ENCODE data around the gene CD2BP2. TPM values are rescaled to one million over a fixed set of nuclear protein-coding genes. Genes with fewer than 3 reads are reported as not detected.

Gene CD2BP2
- total RNA-seq, 6 donors from 2014 or later = 24.2 to 63.7 (median 38.8) TPM

- Histone ChIP-seq H3K36me3 (no peaks in the 10 kb centered on the region), H3K27me3 (no peaks in the 10 kb centered on the region), H3K4me1 (peaks cover 13 to 19% (median 17%) of the 10 kb centered on the region in 4 donors), H3K9me3 (no peaks in the 10 kb centered on the region), H3K4me3 (peak overlapping the region in 1 of 4 donors; percentile 33), H3K27ac (peak overlapping the region in 2 of 4 donors; percentile 49 to 57)
- TF ChIP-seq EP300 (IDR thresholded peaks at IDR 0.05) (no peak), POLR2AphosphoS5 (IDR thresholded peaks at IDR 0.05) (no peak), POLR2A (IDR thresholded peaks at IDR 0.05) (no peak)
- TF ChIP-seq, protein P1, sequence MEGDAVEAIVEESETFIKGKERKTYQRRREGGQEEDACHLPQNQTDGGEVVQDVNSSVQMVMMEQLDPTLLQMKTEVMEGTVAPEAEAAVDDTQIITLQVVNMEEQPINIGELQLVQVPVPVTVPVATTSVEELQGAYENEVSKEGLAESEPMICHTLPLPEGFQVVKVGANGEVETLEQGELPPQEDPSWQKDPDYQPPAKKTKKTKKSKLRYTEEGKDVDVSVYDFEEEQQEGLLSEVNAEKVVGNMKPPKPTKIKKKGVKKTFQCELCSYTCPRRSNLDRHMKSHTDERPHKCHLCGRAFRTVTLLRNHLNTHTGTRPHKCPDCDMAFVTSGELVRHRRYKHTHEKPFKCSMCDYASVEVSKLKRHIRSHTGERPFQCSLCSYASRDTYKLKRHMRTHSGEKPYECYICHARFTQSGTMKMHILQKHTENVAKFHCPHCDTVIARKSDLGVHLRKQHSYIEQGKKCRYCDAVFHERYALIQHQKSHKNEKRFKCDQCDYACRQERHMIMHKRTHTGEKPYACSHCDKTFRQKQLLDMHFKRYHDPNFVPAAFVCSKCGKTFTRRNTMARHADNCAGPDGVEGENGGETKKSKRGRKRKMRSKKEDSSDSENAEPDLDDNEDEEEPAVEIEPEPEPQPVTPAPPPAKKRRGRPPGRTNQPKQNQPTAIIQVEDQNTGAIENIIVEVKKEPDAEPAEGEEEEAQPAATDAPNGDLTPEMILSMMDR (IDR thresholded peaks at IDR 0.05) = no peak
- DNase-seq (no peak), ATAC-seq (ENCODE audit: low FRiP score in 2 of 2) (no peak)
- WGBS, 2 donors = 84 to 95% methylated on average over 9 to 13 of the region's 13 CpGs
Observed at GRCh38 chr16:30381291-30382041, 26.4 kb upstream of the CD2BP2 start.

DNA sequence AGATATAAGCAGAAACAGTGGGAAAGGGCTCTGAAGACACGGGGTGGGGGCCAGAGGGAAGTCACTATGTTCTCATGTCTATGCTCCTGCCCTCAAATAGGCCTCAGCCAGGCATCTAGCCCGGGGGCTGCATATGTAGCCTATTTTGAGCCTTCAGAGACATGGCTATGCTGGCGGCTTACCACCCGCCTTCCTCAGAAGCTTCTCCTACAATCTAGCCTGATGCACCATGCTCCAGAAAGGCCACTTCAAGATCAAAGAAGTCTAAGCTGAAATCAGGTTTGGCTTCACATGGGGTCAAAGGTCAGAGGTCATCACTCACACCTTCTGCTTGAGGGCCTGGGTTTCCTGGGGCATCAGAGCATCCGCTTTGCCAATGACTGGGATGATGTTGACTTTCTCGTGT lies 25.7 kb upstream of the CD2BP2 start:
- Histone ChIP-seq H3K4me3 (no peak overlapping the region), H3K27ac (peak overlapping the region in 1 of 4 donors; percentile 17), H3K4me1 (peaks cover 13 to 19% (median 17%) of the 10 kb centered on the region in 4 donors), H3K36me3 (no peaks in the 10 kb centered on the region), H3K9me3 (no peaks in the 10 kb centered on the region), H3K27me3 (no peaks in the 10 kb centered on the region)
- 83 to 91% methylated on average over 4 to 6 of the region's 6 CpGs for WGBS, 2 donors
- ATAC-seq (ENCODE audit: low FRiP score in 2 of 2) (no peak), DNase-seq (no peak)
- TF ChIP-seq EP300 (IDR thresholded peaks at IDR 0.05) = no peak
- TF ChIP-seq, protein P1 (IDR thresholded peaks at IDR 0.05) = no peak
- TF ChIP-seq POLR2A (IDR thresholded peaks at IDR 0.05) = no peak
- no peak for TF ChIP-seq POLR2AphosphoS5 (IDR thresholded peaks at IDR 0.05)

DNA sequence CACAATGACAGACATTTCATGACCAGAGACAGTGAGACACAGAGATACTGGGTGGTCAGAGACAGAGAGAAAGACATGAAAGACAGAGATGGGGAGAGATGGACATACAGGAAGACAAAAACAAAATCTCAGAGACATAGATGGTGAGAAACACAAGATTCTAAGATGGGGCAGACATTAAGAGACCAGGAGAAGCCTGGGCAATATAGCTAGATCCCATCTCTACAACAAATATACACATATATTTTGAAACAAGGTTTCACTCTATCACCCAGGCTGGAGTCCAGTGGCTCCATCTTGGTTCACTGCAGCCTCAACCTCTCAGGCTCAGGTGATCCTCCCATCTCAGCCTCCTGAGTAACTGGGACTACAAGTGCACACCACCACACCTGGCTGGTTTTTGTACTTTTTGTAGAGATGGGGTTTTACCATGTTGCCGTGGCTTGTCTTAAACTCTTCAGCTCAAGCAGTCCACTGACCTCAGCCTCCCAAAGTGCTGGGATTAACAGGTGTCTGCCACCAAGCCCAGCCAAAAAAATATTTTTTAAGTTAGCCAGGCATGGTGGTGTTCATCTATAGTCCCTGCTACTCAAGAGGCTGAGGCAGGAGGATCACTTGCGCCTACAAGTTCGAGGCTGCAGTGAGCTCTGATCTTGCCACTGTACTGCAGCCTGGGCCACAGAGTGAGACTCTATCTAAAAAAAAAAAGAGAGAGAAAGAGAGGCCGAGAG lies 25.1 kb upstream of the CD2BP2 start:
- no peak for DNase-seq
- TF ChIP-seq, protein P1 (IDR thresholded peaks at IDR 0.05) = no peak
- TF ChIP-seq EP300 (IDR thresholded peaks at IDR 0.05) (no peak), POLR2A (IDR thresholded peaks at IDR 0.05) (no peak), POLR2AphosphoS5 (IDR thresholded peaks at IDR 0.05) (no peak)
- peaks cover 13 to 19% (median 17%) of the 10 kb centered on the region in 4 donors for H3K4me1 ChIP-seq
- no peaks in the 10 kb centered on the region for H3K9me3 ChIP-seq
- H3K27ac ChIP-seq = peak overlapping the region in 1 of 4 donors; percentile 17
- no peak overlapping the region for H3K4me3 ChIP-seq
- WGBS, 2 donors = 95 to 96% methylated on average over 4 of the region's 4 CpGs
- H3K27me3 ChIP-seq = no peaks in the 10 kb centered on the region
- no peak for ATAC-seq (ENCODE audit: low FRiP score in 2 of 2)
- no peaks in the 10 kb centered on the region for H3K36me3 ChIP-seq

GRCh38 chr16:30379158-30379783 lies 24.2 kb upstream of the CD2BP2 start:
- H3K4me3 ChIP-seq = peak overlapping the region; percentile 40 to 74 (median 73)
- no peak for TF ChIP-seq POLR2A (IDR thresholded peaks at IDR 0.05)
- TF ChIP-seq, protein P1 (IDR thresholded peaks at IDR 0.05) = peak in 2 of 6 experiments; percentile 18 to 28
- H3K9me3 ChIP-seq = no peaks in the 10 kb centered on the region
- no peaks in the 10 kb centered on the region for H3K27me3 ChIP-seq
- H3K36me3 ChIP-seq = no peaks in the 10 kb centered on the region
- H3K4me1 ChIP-seq = peaks cover 13 to 19% (median 17%) of the 10 kb centered on the region in 4 donors
- DNase-seq = no peak
- WGBS, 2 donors = 40 to 41% methylated on average over 21 of the region's 27 CpGs
- ATAC-seq (ENCODE audit: low FRiP score in 2 of 2) = no peak
- peak overlapping the region; percentile 97 to 100 (median 100) for H3K27ac ChIP-seq

All from upper lobe of left lung (tissue), 6 donors.